SK-N-SH treated with all-trans-retinoic acid at 6 μM for 48 hours (cell line): ENCODE measurements around the gene TNFRSF25.

Source experiments
- ISL1 ChIP-seq: fragments of 250-450 bp; sonication (Bioruptor Pico); IDR thresholded peaks from 2 replicates; pipeline ENCODE4 v2.1.2; 2022; ENCODE audit warnings: mild to moderate bottlenecking, moderate library complexity
- PATZ1 ChIP-seq: fragments of 250-450 bp; sonication (Bioruptor Pico); IDR thresholded peaks from 2 replicates; pipeline ENCODE4 v1.8.0; 2020; ENCODE audit warnings: mild to moderate bottlenecking, moderate library complexity, borderline replicate concordance
- PPARA ChIP-seq: fragments of 250-450 bp; sonication (Bioruptor Pico); IDR thresholded peaks from 2 replicates; pipeline ENCODE4 v1.5.0; 2020; ENCODE audit warnings: mild to moderate bottlenecking, borderline replicate concordance
- SNAI2 ChIP-seq: fragments of 250-450 bp; sonication (Bioruptor Pico); IDR thresholded peaks from 2 replicates; pipeline ENCODE4 v1.5.0; 2020; ENCODE audit warnings: mild to moderate bottlenecking, moderate library complexity

DNA sequence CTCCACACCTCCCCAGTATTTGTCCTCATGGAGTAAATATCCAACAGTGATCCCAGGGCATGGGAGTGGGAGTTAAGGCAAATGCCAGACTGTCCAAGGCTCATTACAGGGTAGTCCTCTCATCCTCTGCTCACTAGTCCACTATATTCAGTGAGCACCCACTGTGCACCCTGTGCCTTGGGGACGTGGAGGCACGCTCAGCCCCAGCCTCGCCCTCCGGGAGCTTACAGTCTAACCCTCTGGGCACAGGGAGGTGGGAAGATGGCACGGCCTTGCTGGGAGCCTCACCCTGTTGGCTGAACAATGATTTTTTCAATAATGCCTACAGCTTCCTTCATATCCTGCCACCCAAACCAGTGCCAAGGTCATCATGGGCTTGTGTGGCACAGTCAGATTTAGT, 49.1 kb downstream of the TNFRSF25 start:
- TF ChIP-seq ISL1, result no peak
- no peak for TF ChIP-seq PPARA (CRISPR knock-in tag)
- TF ChIP-seq SNAI2 (CRISPR knock-in tag), result no peak
- no peak for TF ChIP-seq PATZ1 (CRISPR knock-in tag)
